Transverse colon (tissue), 4 donors: Measurements from ENCODE around the gene PDE8B. TPM values are rescaled to one million over a fixed set of nuclear protein-coding genes. Genes with fewer than 3 reads are reported as not detected.

Source experiments
- DNase-seq: peaks from one replicate; pipeline ENCODE4 v3.0.0-alpha.2; 2019
- H3K27ac ChIP-seq, 4 donors: fragments of 200-600 bp; sonication (generic); 2 replicates each; pipeline ENCODE4 v1.5.1; 2016 to 2018; ENCODE audit warnings: inconsistent platforms in 4 of 4
- H3K27me3 ChIP-seq: fragments of 200-600 bp; sonication (generic); 2 replicates; pipeline ENCODE4 v1.5.1; 2017; ENCODE audit warnings: inconsistent platforms
- H3K36me3 ChIP-seq, 4 donors: fragments of 200-600 bp; sonication (generic); 2 replicates each; pipeline ENCODE4 v1.5.1; 2017 to 2019; ENCODE audit warnings: inconsistent platforms in 4 of 4
- H3K4me1 ChIP-seq, 4 donors: fragments of 200-600 bp; sonication (generic); 2 replicates each; pipeline ENCODE4 v1.5.1; 2017 to 2020; ENCODE audit warnings: inconsistent platforms in 4 of 4
- H3K4me3 ChIP-seq, 4 donors: fragments of 200-600 bp; sonication (generic); 1 replicate in 1 of 4; 2 replicates in 3 of 4; pipeline versions ENCODE4 v1.5.1 to v1.6.1; 2017 to 2019; ENCODE audit warnings: inconsistent platforms in 4 of 4
- H3K9me3 ChIP-seq, 2 donors: fragments of 200-600 bp; sonication (generic); 2 replicates each; pipeline ENCODE4 v1.5.1; 2017 to 2019; ENCODE audit warnings: inconsistent platforms in 2 of 2
- EP300 ChIP-seq: sonication (generic); formaldehyde crosslinking; IDR thresholded peaks from one replicate; pipeline ENCODE4 v1.6.1; 2017; ENCODE audit warnings: antibody characterized with exemption, low read depth
- POLR2A ChIP-seq: fragments of 450-650 bp; IDR thresholded peaks from one replicate; pipeline ENCODE4 v1.6.1; 2016; ENCODE audit warnings: antibody characterized with exemption, mild to moderate bottlenecking, moderate library complexity
- POLR2AphosphoS5 ChIP-seq, 3 donors: sonication (generic); formaldehyde crosslinking; IDR thresholded peaks; one replicate each; pipeline ENCODE4 v1.6.1; 2016; ENCODE audit warnings: antibody characterized with exemption in 3 of 3
- WGBS, 2 donors: methylation state at CpG; one replicate each; pipeline ENCODE4 v1.1.5; 2018; ENCODE audit warnings: low coverage in 1 of 2; 5-methylcytosine and 5-hydroxymethylcytosine counted together
- in situ Hi-C, 4 donors: fragments of 200-750 bp; cut with MboI; loops; one replicate each; pipeline versions ENCODE4 v1.15.0 to v1.15.1; 2017; ENCODE audit warnings: low sequenced_read_pairs in 3 of 4, low pct_ligation_motif_present in 1 of 4, low pct_unique_long_range_greater_than_20kb in 1 of 4
- intact Hi-C: fragments of 100-400 bp; cut with DNase I; formaldehyde crosslinking; loops from one replicate; pipeline ENCODE4 v1.15.1; 2023; ENCODE audit warnings: low total_unique reads
- total RNA-seq, 4 donors: library from RNA; depleted of rRNA; stranded (reverse); fragments of >200 nt; gene quantifications; one replicate each; pipeline ENCODE4 v1.1.0, GENCODE V29; 2016
- TF ChIP-seq, protein P1 (sequence below), 5 experiments: fragments of 200-600 bp in 3 of 5; fragments of 450-650 bp in 2 of 5; sonication (generic) in 3 of 5; IDR thresholded peaks; 1 replicate in 2 of 5; 2 replicates in 3 of 5; pipeline ENCODE4 v1.5.1; 2016 to 2017; ENCODE audit warnings: antibody characterized with exemption in 5 of 5, inconsistent platforms in 3 of 5, mild to moderate bottlenecking in 2 of 5, moderate library complexity in 1 of 5

PDE8B gene
- total RNA-seq, 4 donors from 2014 or later: 0.40 to 22.4 (median 1.2) TPM

- DNase-seq: no peak
- Histone ChIP-seq H3K4me1 (no peaks in the 10 kb centered on the region), H3K27ac (no peak overlapping the region), H3K27me3 (no peaks in the 10 kb centered on the region), H3K4me3 (no peak overlapping the region), H3K9me3 (no peaks in the 10 kb centered on the region), H3K36me3 (no peaks in the 10 kb centered on the region)
- in situ Hi-C loops (no loop called here), intact Hi-C loops (no loop called here)
- WGBS, 2 donors: 63 to 78% methylated on average over 1 of the region's 1 CpG
- TF ChIP-seq POLR2A (no peak), POLR2AphosphoS5 (IDR thresholded peaks at IDR 0.05) (no peak), EP300 (no peak)
- TF ChIP-seq, protein P1, sequence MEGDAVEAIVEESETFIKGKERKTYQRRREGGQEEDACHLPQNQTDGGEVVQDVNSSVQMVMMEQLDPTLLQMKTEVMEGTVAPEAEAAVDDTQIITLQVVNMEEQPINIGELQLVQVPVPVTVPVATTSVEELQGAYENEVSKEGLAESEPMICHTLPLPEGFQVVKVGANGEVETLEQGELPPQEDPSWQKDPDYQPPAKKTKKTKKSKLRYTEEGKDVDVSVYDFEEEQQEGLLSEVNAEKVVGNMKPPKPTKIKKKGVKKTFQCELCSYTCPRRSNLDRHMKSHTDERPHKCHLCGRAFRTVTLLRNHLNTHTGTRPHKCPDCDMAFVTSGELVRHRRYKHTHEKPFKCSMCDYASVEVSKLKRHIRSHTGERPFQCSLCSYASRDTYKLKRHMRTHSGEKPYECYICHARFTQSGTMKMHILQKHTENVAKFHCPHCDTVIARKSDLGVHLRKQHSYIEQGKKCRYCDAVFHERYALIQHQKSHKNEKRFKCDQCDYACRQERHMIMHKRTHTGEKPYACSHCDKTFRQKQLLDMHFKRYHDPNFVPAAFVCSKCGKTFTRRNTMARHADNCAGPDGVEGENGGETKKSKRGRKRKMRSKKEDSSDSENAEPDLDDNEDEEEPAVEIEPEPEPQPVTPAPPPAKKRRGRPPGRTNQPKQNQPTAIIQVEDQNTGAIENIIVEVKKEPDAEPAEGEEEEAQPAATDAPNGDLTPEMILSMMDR (IDR thresholded peaks at IDR 0.05): no peak
Measured at GRCh38 chr5:77360973-77361372, 150.5 kb downstream of the PDE8B start.

- H3K9me3 ChIP-seq: no peaks in the 10 kb centered on the region
- in situ Hi-C loops: no loop called here
- DNase-seq: no peak
- intact Hi-C loops: no loop called here
- no peaks in the 10 kb centered on the region for H3K4me1 ChIP-seq
- no peak overlapping the region for H3K27ac ChIP-seq
- H3K4me3 ChIP-seq: no peak overlapping the region
- WGBS, 2 donors: 90 to 100% methylated on average over 1 to 5 of the region's 5 CpGs
- no peak for TF ChIP-seq EP300
- no peak for TF ChIP-seq POLR2AphosphoS5 (IDR thresholded peaks at IDR 0.05)
- no peak for TF ChIP-seq POLR2A
- TF ChIP-seq, protein P1 (IDR thresholded peaks at IDR 0.05): no peak
- no peaks in the 10 kb centered on the region for H3K36me3 ChIP-seq
- H3K27me3 ChIP-seq: no peaks in the 10 kb centered on the region
Measured at GRCh38 chr5:77366717-77367500, 156.4 kb downstream of the PDE8B start.

DNA sequence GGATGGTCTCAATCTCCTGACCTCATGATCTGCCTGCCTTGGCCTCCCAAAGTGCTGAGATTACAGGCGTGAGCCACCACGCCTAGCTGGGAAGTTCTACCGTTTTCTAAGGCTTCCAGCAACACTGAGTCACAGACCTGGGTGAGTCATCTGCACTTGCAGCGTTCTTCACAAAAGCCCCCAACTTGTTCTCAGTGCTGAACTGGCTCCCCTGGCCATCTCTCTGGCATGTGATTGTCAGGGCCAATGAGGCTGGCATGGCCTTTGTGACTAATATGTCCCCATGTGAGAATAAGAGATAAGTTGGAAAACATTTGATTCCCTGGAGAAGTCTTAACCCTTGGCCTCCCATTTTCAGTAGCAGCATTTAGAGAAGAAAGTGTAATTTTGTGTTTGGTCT lies 157.3 kb downstream of the PDE8B start:
- TF ChIP-seq POLR2AphosphoS5 (IDR thresholded peaks at IDR 0.05): no peak
- TF ChIP-seq EP300: no peak
- no peak for TF ChIP-seq POLR2A
- TF ChIP-seq, protein P1 (IDR thresholded peaks at IDR 0.05): no peak
- in situ Hi-C loops: no loop called here
- Histone ChIP-seq H3K27me3 (no peaks in the 10 kb centered on the region), H3K9me3 (no peaks in the 10 kb centered on the region), H3K36me3 (no peaks in the 10 kb centered on the region), H3K4me3 (no peak overlapping the region), H3K4me1 (no peaks in the 10 kb centered on the region), H3K27ac (no peak overlapping the region)
- 75% methylated on average over 4 of the region's 4 CpGs; no CpG with 5 or more reads in 1 of the 2 donors for WGBS, 2 donors
- intact Hi-C loops: no loop called here
- DNase-seq: no peak

GRCh38 chr5:77368367-77368766 lies 157.9 kb downstream of the PDE8B start:
- in situ Hi-C loops (no loop called here), intact Hi-C loops (no loop called here)
- TF ChIP-seq, protein P1 (IDR thresholded peaks at IDR 0.05): no peak
- TF ChIP-seq POLR2A (no peak), POLR2AphosphoS5 (IDR thresholded peaks at IDR 0.05) (no peak), EP300 (no peak)
- 81 to 100% methylated on average over 1 to 5 of the region's 5 CpGs for WGBS, 2 donors
- no peaks in the 10 kb centered on the region for H3K27me3 ChIP-seq
- H3K27ac ChIP-seq: no peak overlapping the region
- no peak overlapping the region for H3K4me3 ChIP-seq
- no peaks in the 10 kb centered on the region for H3K9me3 ChIP-seq
- H3K36me3 ChIP-seq: no peaks in the 10 kb centered on the region
- H3K4me1 ChIP-seq: no peaks in the 10 kb centered on the region
- DNase-seq: no peak
